ENCODE measurements around the gene RNLS.

RNLS gene

DNA sequence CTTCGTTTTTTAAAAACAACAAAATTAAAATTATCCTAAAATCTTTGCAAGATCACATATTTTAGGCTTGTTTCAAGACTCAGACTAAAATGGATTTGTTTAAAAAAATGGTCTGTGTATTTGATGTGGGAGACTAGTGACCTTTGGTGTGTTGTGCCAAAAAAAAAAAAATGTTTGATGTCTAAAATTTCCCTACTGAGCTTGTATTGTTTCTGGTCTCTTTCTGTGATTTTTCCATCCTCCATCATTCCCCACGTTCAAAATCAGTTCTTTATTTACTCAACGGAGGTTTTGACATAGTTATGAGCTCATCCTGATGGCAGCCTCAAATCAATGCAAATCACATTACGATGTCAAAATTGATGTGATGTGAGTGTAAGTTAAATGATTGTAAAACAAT lies 326.2 kb downstream of the RNLS start:
- no peak for DNase-seq (ENCODE audit: low spot score)

- DNase-seq (ENCODE audit: low spot score): no peak
Observed at GRCh38 chr10:88256013-88256680, 327.0 kb downstream of the RNLS start.

GRCh38 chr10:88254091-88254490 lies 329.0 kb downstream of the RNLS start:
- peak; percentile 71 for DNase-seq (ENCODE audit: low spot score)

DNA sequence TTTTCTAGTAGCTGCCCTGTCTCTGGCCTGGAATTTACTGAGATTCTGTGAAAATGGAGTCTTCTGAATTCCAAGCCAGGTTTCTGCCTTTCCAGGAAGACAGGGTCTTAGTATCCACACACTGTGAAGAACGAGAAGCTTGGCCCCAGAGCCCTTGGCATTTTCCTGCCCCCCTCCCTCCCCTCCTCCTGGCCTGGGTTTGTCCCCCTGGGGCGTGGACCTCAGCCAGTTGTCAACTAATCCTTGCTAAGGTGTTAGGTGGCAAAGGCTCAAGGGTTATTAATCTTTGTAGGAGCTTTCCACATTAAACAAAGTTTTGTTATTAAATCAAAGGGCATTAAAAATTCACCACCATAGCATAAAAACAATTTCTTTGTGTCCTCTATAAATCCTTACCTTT lies 329.5 kb downstream of the RNLS start:
- no peak for DNase-seq (ENCODE audit: low spot score)

DNA sequence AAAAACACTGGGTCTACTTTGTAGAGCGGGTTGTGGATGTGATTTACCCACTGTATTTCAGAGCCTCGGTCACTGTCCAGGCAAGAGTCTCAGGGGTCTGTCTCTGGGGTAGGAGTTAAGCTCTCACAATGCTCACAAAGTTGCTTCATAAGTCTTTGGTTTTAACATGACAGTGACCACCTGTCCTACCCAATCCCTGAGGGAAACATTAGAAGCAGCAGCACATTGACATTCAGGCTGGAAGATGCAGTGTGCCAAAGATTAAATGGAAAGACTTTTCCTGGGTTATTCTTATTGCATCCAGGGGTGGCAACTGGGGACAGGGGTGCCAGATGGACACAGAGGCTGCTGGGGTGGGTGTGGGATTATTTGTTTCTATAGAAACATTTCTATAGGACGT lies 330.0 kb downstream of the RNLS start:
- DNase-seq (ENCODE audit: low spot score): no peak

DNA sequence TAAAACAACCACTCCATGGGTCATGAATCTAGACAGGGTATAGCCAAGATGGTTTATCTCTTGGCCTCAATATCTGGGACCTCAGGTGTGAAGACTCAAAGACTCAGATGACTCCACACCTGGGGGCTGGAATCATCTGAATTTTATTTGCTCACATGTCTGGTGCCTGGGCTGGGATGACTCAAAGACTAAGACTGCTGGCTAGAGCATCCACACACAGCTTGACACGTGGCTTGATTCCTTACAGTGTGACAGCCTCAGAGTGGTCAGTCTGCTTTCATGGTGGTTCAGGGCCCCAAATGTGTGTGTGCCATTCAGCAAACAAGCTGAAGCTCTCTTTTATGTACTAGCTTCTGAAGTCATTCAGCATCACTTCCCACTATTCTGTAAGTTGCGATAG lies 333.7 kb downstream of the RNLS start:
- DNase-seq (ENCODE audit: low spot score): no peak

GRCh38 chr10:88246675-88247074 lies 336.4 kb downstream of the RNLS start:
- no peak for DNase-seq (ENCODE audit: low spot score)

GRCh38 chr10:88245974-88246511 lies 337.1 kb downstream of the RNLS start:
- peak; percentile 59 for DNase-seq (ENCODE audit: low spot score)

GRCh38 chr10:88244781-88245625 lies 338.1 kb downstream of the RNLS start:
- DNase-seq (ENCODE audit: low spot score): no peak

DNA sequence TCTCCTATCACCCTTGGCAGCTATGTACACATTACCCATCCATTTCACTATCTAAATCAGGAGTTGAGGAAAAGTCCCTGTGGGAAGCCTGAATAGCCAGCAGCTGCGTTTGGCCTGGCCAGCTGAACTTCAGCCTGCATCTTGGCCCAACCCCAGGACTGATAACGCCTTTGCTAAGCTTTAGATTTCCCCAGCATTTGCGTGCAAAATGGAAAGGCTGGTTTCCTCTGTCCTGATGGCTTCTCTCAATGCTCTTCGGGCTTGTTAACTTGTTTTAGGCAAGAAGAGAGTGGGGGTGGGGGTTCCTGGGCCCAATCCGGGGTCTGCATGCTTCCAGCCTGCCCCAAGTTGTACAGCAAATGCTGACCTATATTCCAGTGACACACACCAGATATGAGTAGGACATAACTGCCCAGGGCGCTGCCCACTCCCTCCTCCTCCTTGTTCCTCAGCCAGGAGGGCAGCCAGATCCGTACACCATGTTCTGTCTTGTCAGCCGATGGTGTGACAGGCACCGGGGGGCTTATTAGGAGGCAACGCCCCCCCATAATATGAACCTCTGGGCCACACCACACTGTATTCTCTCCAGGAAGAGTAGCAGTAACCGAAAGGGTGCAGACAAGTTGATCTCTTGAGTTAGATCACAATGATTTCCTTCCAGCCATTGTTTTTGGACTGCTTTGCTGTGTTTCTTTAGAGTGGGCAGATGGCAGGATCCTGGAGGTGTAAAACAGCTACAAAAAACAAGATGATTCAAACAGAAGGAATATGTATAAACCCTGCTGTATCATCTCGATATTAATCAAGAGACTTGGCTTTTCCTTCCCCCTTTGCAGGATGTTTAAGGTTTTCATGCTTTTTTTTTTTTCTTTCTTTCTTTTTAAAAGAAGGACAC lies 339.0 kb downstream of the RNLS start:
- DNase-seq (ENCODE audit: low spot score): no peak

DNA sequence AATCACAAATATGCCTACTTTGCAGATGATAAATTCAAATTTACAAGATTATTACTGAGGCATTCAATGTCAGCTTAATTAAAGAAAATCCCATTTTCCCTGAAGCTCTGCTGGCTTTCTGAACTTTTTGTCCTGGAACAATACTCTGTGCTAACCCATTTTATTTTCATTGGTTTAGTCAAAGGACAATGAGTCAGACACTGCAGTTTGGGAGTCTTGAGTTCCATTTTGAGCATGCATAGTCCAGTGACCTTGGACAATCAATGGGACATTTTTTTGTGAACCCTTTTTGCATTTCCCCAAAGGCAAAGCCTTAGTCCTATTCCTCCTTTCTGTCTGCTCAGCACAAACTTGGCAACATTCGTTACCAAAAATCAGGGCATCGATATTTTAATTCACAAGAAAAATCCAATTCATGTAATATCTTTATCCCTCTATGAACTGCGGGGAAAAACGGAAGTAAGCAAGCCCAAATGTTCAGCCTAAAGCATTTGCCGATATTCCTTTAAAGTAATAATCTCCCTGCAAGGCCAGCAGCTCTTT lies 339.8 kb downstream of the RNLS start:
- no peak for DNase-seq (ENCODE audit: low spot score)

DNA sequence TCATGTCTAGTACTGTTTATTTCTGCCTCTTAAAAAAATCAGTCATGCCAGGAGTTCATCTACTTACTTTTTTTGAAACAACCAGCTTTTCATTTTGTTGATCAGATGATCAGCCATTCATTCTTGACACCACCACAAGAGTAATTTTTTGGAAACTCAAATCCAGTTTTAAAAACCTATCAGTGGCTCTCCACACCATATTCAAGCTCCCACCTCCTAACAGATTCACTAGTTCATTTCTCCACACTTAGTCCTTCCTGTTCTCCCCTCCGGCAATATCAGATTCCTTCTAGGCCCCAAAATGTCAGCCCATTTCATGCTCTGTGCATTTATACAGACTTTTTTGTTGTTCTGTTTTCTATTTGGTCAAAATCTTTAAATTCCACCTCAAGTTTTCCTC lies 341.6 kb downstream of the RNLS start:
- DNase-seq (ENCODE audit: low spot score): no peak

- no peak for DNase-seq (ENCODE audit: low spot score)
Observed at GRCh38 chr10:88239212-88239611, 343.9 kb downstream of the RNLS start.

DNA sequence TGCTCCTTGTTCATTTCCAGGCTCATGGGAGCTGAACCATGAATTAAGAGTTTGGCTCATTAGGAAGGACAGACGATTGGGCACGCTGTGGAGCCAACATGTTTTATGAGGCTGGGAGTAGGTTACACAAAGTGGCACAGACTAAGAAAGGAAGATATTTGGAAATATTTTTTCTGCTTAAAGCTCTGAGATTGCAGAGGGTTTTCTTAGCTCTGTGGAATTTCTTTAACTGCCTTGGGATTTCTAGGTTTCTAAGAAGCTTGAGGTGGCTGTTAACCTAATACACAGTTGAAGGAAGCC lies 344.6 kb downstream of the RNLS start:
- DNase-seq (ENCODE audit: low spot score): no peak

GRCh38 chr10:88237896-88238614 lies 345.1 kb downstream of the RNLS start:
- DNase-seq (ENCODE audit: low spot score): no peak

DNA sequence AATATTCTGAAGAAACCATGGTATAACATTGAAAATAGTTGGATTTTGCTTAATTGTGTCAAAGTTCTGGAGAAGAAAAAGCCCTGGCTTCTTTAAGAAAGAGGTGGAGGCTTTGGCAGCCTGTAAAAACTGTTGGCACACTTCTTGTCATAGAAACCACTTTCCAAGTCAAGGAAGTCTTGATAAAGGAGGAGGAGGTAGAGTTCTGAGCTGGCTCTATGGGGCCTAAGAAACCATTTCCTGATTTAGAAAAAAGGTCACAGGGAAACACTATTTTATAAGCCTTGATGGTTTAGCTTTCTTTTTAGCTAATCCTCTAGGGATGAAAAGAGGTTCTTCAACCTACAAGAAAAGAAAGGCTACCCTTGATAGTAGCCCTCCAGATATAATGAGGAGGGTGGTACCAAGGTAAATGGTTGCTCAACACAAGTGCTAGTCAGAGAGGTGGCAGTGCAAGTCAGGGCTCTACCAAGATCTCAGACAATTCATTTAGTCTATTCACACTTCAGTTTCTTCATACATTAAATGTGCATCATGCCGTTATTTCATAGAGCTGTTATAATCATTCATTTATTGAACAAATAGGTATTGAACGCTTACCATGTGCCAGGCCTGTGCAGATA lies 346.9 kb downstream of the RNLS start:
- DNase-seq (ENCODE audit: low spot score): no peak

DNA sequence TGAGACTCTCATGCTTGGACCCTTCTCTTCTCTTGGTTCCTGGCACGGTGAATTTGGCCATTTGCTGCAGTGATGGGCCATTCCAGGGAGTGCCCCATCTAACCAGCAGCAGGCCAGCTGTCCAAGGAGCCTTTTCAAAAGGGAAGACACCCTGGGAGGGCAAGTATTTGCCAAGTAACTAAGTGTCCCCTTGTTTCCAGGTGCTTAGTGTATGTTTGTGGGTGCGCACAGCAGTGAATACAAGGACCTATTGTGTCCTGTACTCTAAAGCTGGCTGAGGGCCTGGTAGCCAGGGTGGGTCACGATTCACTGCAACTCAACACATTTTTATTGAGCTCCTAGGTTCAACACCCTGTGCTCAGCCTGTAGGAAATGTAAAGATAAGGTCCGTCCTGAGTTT lies 348.8 kb downstream of the RNLS start:
- DNase-seq (ENCODE audit: low spot score): no peak

- no peak for DNase-seq (ENCODE audit: low spot score)
Observed at GRCh38 chr10:88233870-88234269, 349.2 kb downstream of the RNLS start.

- DNase-seq (ENCODE audit: low spot score): no peak
Observed at GRCh38 chr10:88232983-88233543, 350.1 kb downstream of the RNLS start.

DNA sequence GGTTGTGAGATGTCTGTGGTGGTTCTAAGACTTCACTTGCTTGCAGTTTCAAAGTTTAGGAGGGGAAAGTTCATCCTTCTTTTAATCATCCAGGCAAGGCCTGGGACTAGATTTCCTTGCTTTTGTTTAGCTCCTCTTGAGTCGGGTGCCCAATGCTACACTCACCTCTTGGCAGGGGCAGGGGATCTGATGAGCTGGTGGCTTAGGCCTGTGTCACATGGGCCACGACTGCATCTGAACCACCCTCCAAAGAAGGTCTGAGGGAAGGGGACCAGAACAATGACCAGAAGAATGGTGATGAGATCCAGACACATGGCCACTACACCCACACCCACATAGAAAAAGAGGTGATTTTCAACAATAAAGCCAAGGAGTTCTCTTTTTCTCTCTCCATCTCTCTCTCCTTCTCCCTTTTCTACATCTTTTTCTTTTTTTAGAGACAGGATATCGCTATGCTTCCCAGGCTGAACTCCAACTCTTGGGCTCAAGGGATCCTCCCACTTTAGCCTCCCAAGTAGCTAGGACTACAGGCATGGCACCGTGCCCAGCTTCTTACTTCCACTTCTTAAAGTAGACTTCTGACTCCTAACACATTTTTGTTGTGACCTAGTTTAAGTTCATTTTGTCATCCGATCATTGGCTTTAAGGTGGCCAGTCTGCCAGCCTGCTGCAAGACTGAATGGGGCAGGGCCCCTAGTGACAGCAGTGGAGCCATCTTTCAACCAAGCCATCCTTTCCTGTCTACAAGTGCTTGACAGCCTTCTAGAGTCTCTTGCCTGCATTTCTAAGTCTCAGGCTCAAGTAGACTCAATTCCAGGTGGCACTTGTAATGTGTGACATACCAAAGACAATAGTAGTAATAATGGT lies 350.9 kb downstream of the RNLS start:
- DNase-seq (ENCODE audit: low spot score): no peak
